Activated CD8-positive, alpha-beta memory T cell treated with anti-CD3 and anti-CD28 coated beads for 36 hours (primary cell): ENCODE data around the gene WDR38. TPM values are rescaled to one million over a fixed set of nuclear protein-coding genes. Genes with fewer than 3 reads are reported as not detected.

Experiments
- CTCF ChIA-PET: fragments of 350-600 bp; sonication (Branson Sonifier 250); formaldehyde crosslinking; loops from one replicate; lab custom pipeline; 2021; ENCODE audit warnings: antibody characterized with exemption; lab: Charles Lee
- POLR2A ChIA-PET: fragments of 350-600 bp; sonication (Branson Sonifier 250); formaldehyde crosslinking; loops from one replicate; lab custom pipeline; 2021; ENCODE audit warnings: antibody characterized with exemption; lab: Charles Lee
- total RNA-seq, 2 experiments: library from RNA; stranded (reverse); gene quantifications; one replicate each; pipeline ENCODE4 v1.2.3, GENCODE V29; 2021

WDR38 gene
- total RNA-seq, 2 experiments from 2014 or later = not detected

- ChIA-PET CTCF (interaction anchor here (0.6 to 19.3 kb wide), 22 partner anchors 8 to 384 kb away, joined by 3 to 346 read pairs (median 4); partner anchors contain the start of genes NR6A1 and OLFML2A), POLR2A (interaction anchor here (1.0 to 1.4 kb wide), 3 partner anchors 9 to 388 kb away, joined by 3 to 4 read pairs (median 4); partner anchors contain the start of genes ARPC5L and HSPA5)
Observed at GRCh38 chr9:124853605-124854143, 414 bp downstream of the WDR38 start.

GRCh38 chr9:124854161-124854560 lies 901 bp downstream of the WDR38 start:
- CTCF ChIA-PET = interaction anchor here (1.0 to 19.3 kb wide), 12 partner anchors 9 to 297 kb away, joined by 3 to 346 read pairs (median 8); partner anchors contain the start of genes NR6A1 and OLFML2A
- POLR2A ChIA-PET = interaction anchor here (1.4 to 2.0 kb wide), 2 partner anchors 15 to 81 kb away, joined by 3 to 7 read pairs; no protein-coding TSS in a partner anchor

GRCh38 chr9:124854822-124855221 lies 1.6 kb downstream of the WDR38 start:
- ChIA-PET CTCF (interaction anchor here (0.6 to 19.3 kb wide), 5 partner anchors 18 to 1666 kb away, joined by 5 to 346 read pairs (median 16); partner anchors contain the start of genes NR6A1 and OLFML2A), POLR2A (interaction anchor here (0.6 to 2.0 kb wide), 2 partner anchors 14 to 174 kb away, joined by 4 to 7 read pairs; no protein-coding TSS in a partner anchor)

- ChIA-PET CTCF (interaction anchor here (1.9 to 19.3 kb wide), 2 partner anchors 39 to 81 kb away, joined by 5 to 346 read pairs; partner anchors contain the start of genes NR6A1 and OLFML2A), POLR2A (interaction anchor here (0.5 to 2.0 kb wide), 3 partner anchors 13 to 91 kb away, joined by 3 to 7 read pairs (median 4); no protein-coding TSS in a partner anchor)
Observed at GRCh38 chr9:124855566-124855943, 2.3 kb downstream of the WDR38 start.

GRCh38 chr9:124855944-124856765 lies 2.9 kb downstream of the WDR38 start:
- CTCF ChIA-PET = interaction anchor here (0.6 to 19.3 kb wide), 4 partner anchors 9 to 82 kb away, joined by 3 to 346 read pairs (median 4); partner anchors contain the start of genes NR6A1 and OLFML2A

GRCh38 chr9:124857533-124858162 lies 4.4 kb downstream of the WDR38 start:
- ChIA-PET POLR2A (interaction anchor here (1.0 to 5.2 kb wide), 2 partner anchors 12 to 85 kb away, joined by 4 to 57 read pairs; no protein-coding TSS in a partner anchor), CTCF (interaction anchor here (0.6 to 19.3 kb wide), 3 partner anchors 11 to 284 kb away, joined by 4 to 346 read pairs (median 4); partner anchors contain the start of genes NR6A1 and OLFML2A)

More at GRCh38 chr9:124855944-124856765, 2.9 kb downstream of the WDR38 start:
- POLR2A ChIA-PET = interaction anchor here (0.5 to 2.0 kb wide), 5 partner anchors 13 to 106 kb away, joined by 3 to 7 read pairs (median 4); no protein-coding TSS in a partner anchor

- POLR2A ChIA-PET = interaction anchor here (0.7 to 5.2 kb wide), 3 partner anchors 11 to 86 kb away, joined by 3 to 57 read pairs (median 4); no protein-coding TSS in a partner anchor
- CTCF ChIA-PET = interaction anchor here (0.6 to 19.3 kb wide), 2 partner anchors 84 to 284 kb away, joined by 4 to 346 read pairs; partner anchors contain the start of genes NR6A1 and OLFML2A
Observed at GRCh38 chr9:124858330-124859046, 5.2 kb downstream of the WDR38 start.

GRCh38 chr9:124859803-124860581 lies 6.7 kb downstream of the WDR38 start:
- CTCF ChIA-PET = interaction anchor here (1.2 to 19.3 kb wide), 4 partner anchors 10 to 86 kb away, joined by 4 to 346 read pairs (median 6); partner anchors contain the start of genes NR6A1 and OLFML2A
- POLR2A ChIA-PET = interaction anchor here (0.7 to 5.2 kb wide), 7 partner anchors 10 to 381 kb away, joined by 3 to 57 read pairs (median 3); no protein-coding TSS in a partner anchor

- POLR2A ChIA-PET = interaction anchor here (0.6 to 5.2 kb wide), 10 partner anchors 9 to 381 kb away, joined by 3 to 57 read pairs (median 3); no protein-coding TSS in a partner anchor
- CTCF ChIA-PET = interaction anchor here (0.9 to 19.3 kb wide), 6 partner anchors 8 to 86 kb away, joined by 4 to 346 read pairs (median 4); partner anchors contain the start of genes NR6A1, OLFML2A and WDR38
Observed at GRCh38 chr9:124860582-124861341, 7.5 kb downstream of the WDR38 start.

GRCh38 chr9:124861342-124862229 lies 8.3 kb downstream of the WDR38 start, which contains the start of the genes ARPC5L and RPL35:
ARPC5L (plus strand) TSS chr9:124862130; CDS start chr9:124869291, 7,161 bp downstream.
RPL35 (minus strand) TSS chr9:124861957; CDS start chr9:124861912, 45 bp downstream.
- CTCF ChIA-PET = interaction anchor here (0.9 to 19.3 kb wide), 9 partner anchors 8 to 87 kb away, joined by 3 to 346 read pairs (median 4); partner anchors contain the start of genes NR6A1, OLFML2A and WDR38
- POLR2A ChIA-PET = interaction anchor here (0.6 to 5.2 kb wide), 13 partner anchors 8 to 380 kb away, joined by 3 to 57 read pairs (median 4); partner anchors contain the start of genes HSPA5, NR6A1 and WDR38

GRCh38 chr9:124863371-124863871 lies 10.2 kb downstream of the WDR38 start:
- ChIA-PET CTCF (interaction anchor here (1.4 to 19.3 kb wide), 3 partner anchors 10 to 89 kb away, joined by 3 to 346 read pairs (median 10); partner anchors contain the start of genes NR6A1, OLFML2A and WDR38), POLR2A (interaction anchor here (3.6 kb wide), 1 partner anchor 10 kb away, joined by 44 read pairs; no protein-coding TSS in a partner anchor)

GRCh38 chr9:124868511-124869465 lies 15.5 kb downstream of the WDR38 start:
- ChIA-PET CTCF (interaction anchor here (0.5 to 2.4 kb wide), 6 partner anchors 8 to 1230 kb away, joined by 3 to 8 read pairs (median 4); partner anchors contain the start of genes ARPC5L, NR6A1 and RPL35), POLR2A (interaction anchor here (1.5 to 2.8 kb wide), 6 partner anchors 9 to 372 kb away, joined by 4 to 57 read pairs (median 7); partner anchors contain the start of genes ARPC5L, GOLGA1, HSPA5 and NR6A1)
